ENCODE data around the gene ERBB4. TPM values are rescaled to one million over a fixed set of nuclear protein-coding genes. Genes with fewer than 3 reads are reported as not detected.

ERBB4 gene
- total RNA-seq, 1 donor from 2014 or later: 1.7 TPM

GRCh38 chr2:211671977-211672376 lies 866.6 kb downstream of the ERBB4 start:
- intact Hi-C loops (cut with DNase I): no loop called here
- H3K27me3 ChIP-seq: no peaks in the 10 kb centered on the region
- TF ChIP-seq CTCF (IDR thresholded peaks at IDR 0.05): no peak
- peaks cover 0 to 9% of the 10 kb centered on the region in 2 donors for H3K36me3 ChIP-seq
- H3K27ac ChIP-seq: no peak overlapping the region
- no peaks in the 10 kb centered on the region for H3K4me1 ChIP-seq
- no peaks in the 10 kb centered on the region for H3K9me3 ChIP-seq
- no peak overlapping the region for H3K4me3 ChIP-seq
- DNase-seq (ENCODE audit: low spot score in 2 of 2): no peak

GRCh38 chr2:211665299-211665698 lies 873.3 kb downstream of the ERBB4 start:
- Histone ChIP-seq H3K4me3 (no peak overlapping the region), H3K36me3 (peaks cover 0 to 8% of the 10 kb centered on the region in 2 donors), H3K27me3 (no peaks in the 10 kb centered on the region), H3K4me1 (no peaks in the 10 kb centered on the region), H3K9me3 (no peaks in the 10 kb centered on the region), H3K27ac (no peak overlapping the region)
- intact Hi-C loops (cut with DNase I): no loop called here
- no peak for TF ChIP-seq CTCF (IDR thresholded peaks at IDR 0.05)
- DNase-seq (ENCODE audit: low spot score in 2 of 2): no peak

GRCh38 chr2:211664321-211664720 lies 874.3 kb downstream of the ERBB4 start:
- H3K9me3 ChIP-seq: no peaks in the 10 kb centered on the region
- intact Hi-C loops (cut with DNase I): no loop called here
- H3K36me3 ChIP-seq: no peaks in the 10 kb centered on the region
- no peaks in the 10 kb centered on the region for H3K4me1 ChIP-seq
- no peak for TF ChIP-seq CTCF (IDR thresholded peaks at IDR 0.05)
- no peaks in the 10 kb centered on the region for H3K27me3 ChIP-seq
- H3K27ac ChIP-seq: no peak overlapping the region
- no peak overlapping the region for H3K4me3 ChIP-seq
- no peak for DNase-seq (ENCODE audit: low spot score in 2 of 2)

GRCh38 chr2:211654211-211654780 lies 884.3 kb downstream of the ERBB4 start:
- Histone ChIP-seq H3K27me3 (no peaks in the 10 kb centered on the region), H3K36me3 (no peaks in the 10 kb centered on the region), H3K4me3 (no peak overlapping the region), H3K27ac (no peak overlapping the region), H3K9me3 (no peaks in the 10 kb centered on the region), H3K4me1 (no peaks in the 10 kb centered on the region)
- intact Hi-C loops (cut with DNase I): no loop called here
- no peak for DNase-seq (ENCODE audit: low spot score in 2 of 2)
- TF ChIP-seq CTCF (IDR thresholded peaks at IDR 0.05): no peak

GRCh38 chr2:211652327-211652726 lies 886.3 kb downstream of the ERBB4 start:
- no peaks in the 10 kb centered on the region for H3K36me3 ChIP-seq
- H3K27ac ChIP-seq: no peak overlapping the region
- H3K27me3 ChIP-seq: no peaks in the 10 kb centered on the region
- intact Hi-C loops (cut with DNase I): no loop called here
- TF ChIP-seq CTCF (IDR thresholded peaks at IDR 0.05): no peak
- no peaks in the 10 kb centered on the region for H3K9me3 ChIP-seq
- no peak for DNase-seq (ENCODE audit: low spot score in 2 of 2)
- no peaks in the 10 kb centered on the region for H3K4me1 ChIP-seq
- no peak overlapping the region for H3K4me3 ChIP-seq

- no peak for TF ChIP-seq CTCF (IDR thresholded peaks at IDR 0.05)
- Histone ChIP-seq H3K9me3 (no peaks in the 10 kb centered on the region), H3K4me3 (no peak overlapping the region), H3K27me3 (no peaks in the 10 kb centered on the region), H3K36me3 (no peaks in the 10 kb centered on the region), H3K27ac (no peak overlapping the region), H3K4me1 (no peaks in the 10 kb centered on the region)
- intact Hi-C loops (cut with DNase I): no loop called here
- DNase-seq (ENCODE audit: low spot score in 2 of 2): no peak
These were observed 889.3 kb downstream of the ERBB4 start for GRCh38 chr2:211649331-211649730.
